SK-N-SH (cell line): ENCODE measurements around the gene RASD2. TPM values are rescaled to one million over a fixed set of nuclear protein-coding genes. Genes with fewer than 3 reads are reported as not detected.
A peak's percentile ranks its signal among the peaks of the same experiment; 100 is the strongest.

Experiments
- CTCF ChIA-PET: fragments of 300-600, 350-600 bp; formaldehyde crosslinking; extraction: SDS; loops from one replicate; lab custom pipeline; 2021; lab: Yijun Ruan, JAX
- POLR2A ChIA-PET: fragments of 350-600 bp; sonication (Branson Sonifier 250); formaldehyde crosslinking; extraction: SDS; loops from one replicate; lab custom pipeline; 2020; ENCODE audit warnings: antibody characterized with exemption, inconsistent platforms; lab: Yijun Ruan, JAX
- DNase-seq: peaks from one replicate; pipeline ENCODE4 v3.0.0; 2012
- H2AFZ ChIP-seq: fragments of 200-600 bp; sonication (generic); 2 replicates; pipeline ENCODE4 v1.8.1; 2016; ENCODE audit warnings: antibody characterized with exemption, mild to moderate bottlenecking, low read depth
- H3F3A ChIP-seq: fragments of 200-600 bp; sonication (generic); replicated peaks from 2 replicates; pipeline ENCODE3; 2016; ENCODE audit warnings: antibody characterized with exemption, mild to moderate bottlenecking; ENCODE audit not compliant: insufficient read depth
- H3K27ac ChIP-seq, 2 experiments: fragments of 200-500 bp in 1 of 2; fragments of 200-600 bp in 1 of 2; sonication (Bioruptor generic) in 1 of 2; sonication (generic), shearing (Covaris generic) in 1 of 2; 2 replicates each; pipeline versions ENCODE4 v1.5.1 to v1.6.1; 2014 to 2016; ENCODE audit warnings: low read depth in 2 of 2, inconsistent platforms in 1 of 2, low read length in 1 of 2, mild to moderate bottlenecking in 1 of 2, mixed read lengths in 1 of 2
- H3K27me3 ChIP-seq: fragments of 200-600 bp; sonication (generic), shearing (Covaris generic); 2 replicates; pipeline ENCODE4 v1.6.1; 2016; ENCODE audit warnings: mixed run types; ENCODE audit not compliant: insufficient read depth
- H3K36me3 ChIP-seq, 2 experiments: fragments of 200-500 bp in 1 of 2; fragments of 200-600 bp in 1 of 2; sonication (Bioruptor generic) in 1 of 2; sonication (generic) in 1 of 2; replicated peaks in 1 of 2; 2 replicates each; pipeline versions ENCODE3 to v1.5.1; 2014 to 2016; ENCODE audit warnings: low read length in 1 of 2, mild to moderate bottlenecking in 1 of 2; ENCODE audit not compliant: insufficient read depth in 2 of 2, control insufficient read depth in 1 of 2
- H3K4me1 ChIP-seq, 2 experiments: fragments of 200-500 bp in 1 of 2; fragments of 200-600 bp in 1 of 2; sonication (Bioruptor generic) in 1 of 2; sonication (generic), shearing (Covaris generic) in 1 of 2; 2 replicates each; pipeline versions ENCODE4 v1.5.1 to v1.6.1; 2014 to 2016; ENCODE audit warnings: low read depth in 1 of 2, low read length in 1 of 2, mixed run types in 1 of 2; ENCODE audit not compliant: insufficient read depth in 2 of 2, control insufficient read depth in 1 of 2
- H3K4me2 ChIP-seq: fragments of 200-600 bp; sonication (generic), shearing (Covaris generic); 2 replicates; pipeline ENCODE4 v1.6.1; 2017; ENCODE audit warnings: mixed run types
- H3K4me3 ChIP-seq, 2 experiments: fragments of 200-500 bp in 1 of 2; fragments of 200-600 bp in 1 of 2; sonication (Bioruptor generic) in 1 of 2; sonication (generic), shearing (Covaris generic) in 1 of 2; 2 replicates each; pipeline versions ENCODE4 v1.5.1 to v1.8.1; 2014 to 2016; ENCODE audit warnings: low read depth in 2 of 2, inconsistent platforms in 1 of 2, low read length in 1 of 2, mild to moderate bottlenecking in 1 of 2, mixed read lengths in 1 of 2, moderate library complexity in 1 of 2
- H3K79me2 ChIP-seq: fragments of 200-600 bp; sonication (generic); 2 replicates; pipeline ENCODE4 v1.8.1; 2017; ENCODE audit warnings: mild to moderate bottlenecking; ENCODE audit not compliant: insufficient read depth
- H3K9ac ChIP-seq: fragments of 200-600 bp; sonication (generic); 2 replicates; pipeline ENCODE4 v1.6.1; 2017; ENCODE audit warnings: mixed run types
- H3K9me2 ChIP-seq: fragments of 200-600 bp; sonication (generic); 2 replicates; pipeline ENCODE4 v1.6.1; 2017; ENCODE audit warnings: mixed run types
- H3K9me3 ChIP-seq: fragments of 200-600 bp; sonication (generic); 2 replicates; pipeline ENCODE4 v1.6.1; 2017; ENCODE audit warnings: mixed run types, mild to moderate bottlenecking, moderate library complexity
- H4K20me1 ChIP-seq: fragments of 200-600 bp; sonication (generic); 2 replicates; pipeline ENCODE4 v1.6.1; 2017; ENCODE audit warnings: mild to moderate bottlenecking, mixed run types; ENCODE audit not compliant: insufficient read depth
- CHD2 ChIP-seq: fragments of 150-350 bp; IDR thresholded peaks from 2 replicates; pipeline ENCODE4 v1.6.1; 2018; ENCODE audit warnings: low read length; ENCODE audit not compliant: partially characterized antibody
- ELF1 ChIP-seq: IDR thresholded peaks from 2 replicates; pipeline ENCODE4 v1.4.0; 2012
- EP300 ChIP-seq, 2 experiments: IDR thresholded peaks; 2 replicates each; pipeline versions ENCODE4 v1.4.0 to v1.6.1; 2012; ENCODE audit warnings: borderline replicate concordance in 1 of 2, low read depth in 1 of 2, low read length in 1 of 2
- EZH2phosphoT487 ChIP-seq: fragments of 200-600 bp; sonication (generic); IDR thresholded peaks from 2 replicates; pipeline ENCODE4 v1.6.1; 2017; ENCODE audit warnings: low read depth, mixed run types, mild to moderate bottlenecking, antibody characterized with exemption, moderate library complexity, borderline replicate concordance
- FOXJ3 ChIP-seq: sonication (generic); formaldehyde crosslinking; IDR thresholded peaks from 2 replicates; pipeline ENCODE4 v1.5.1; 2020; ENCODE audit warnings: mild to moderate bottlenecking, missing genetic modification reagents
- FOXM1 ChIP-seq: IDR thresholded peaks from 2 replicates; pipeline ENCODE4 v1.4.0; 2012; ENCODE audit warnings: low read depth, mild to moderate bottlenecking
- GABPA ChIP-seq: IDR thresholded peaks from 2 replicates; pipeline ENCODE4 v1.4.0; 2012; ENCODE audit warnings: low read depth, mild to moderate bottlenecking
- GATA2 ChIP-seq: sonication (generic); formaldehyde crosslinking; IDR thresholded peaks from 2 replicates; pipeline ENCODE4 v1.5.0; 2020; ENCODE audit warnings: mild to moderate bottlenecking, missing genetic modification reagents
- MAX ChIP-seq: IDR thresholded peaks from 2 replicates; pipeline ENCODE4 v1.4.0; 2012; ENCODE audit warnings: low read depth
- NFIC ChIP-seq: IDR thresholded peaks from 2 replicates; pipeline ENCODE4 v1.4.0; 2012; ENCODE audit warnings: borderline replicate concordance
- REST ChIP-seq: IDR thresholded peaks from 2 replicates; pipeline ENCODE4 v1.6.1; 2012; ENCODE audit warnings: mild to moderate bottlenecking, low read depth, low read length, moderate library complexity
- RFX5 ChIP-seq: IDR thresholded peaks from 2 replicates; pipeline ENCODE4 v1.6.1; 2012; ENCODE audit warnings: mild to moderate bottlenecking, improper control_type of control experiment, low read length
- TAF1 ChIP-seq: IDR thresholded peaks from 2 replicates; pipeline ENCODE4 v1.6.1; 2012; ENCODE audit warnings: low read depth, mild to moderate bottlenecking, low read length, moderate library complexity, borderline replicate concordance
- USF1 ChIP-seq: IDR thresholded peaks from 2 replicates; pipeline ENCODE4 v1.4.0; 2012; ENCODE audit warnings: low read depth, borderline replicate concordance
- USF2 ChIP-seq: fragments of 150-350 bp; IDR thresholded peaks from 2 replicates; pipeline ENCODE4 v1.6.1; 2017; ENCODE audit warnings: antibody characterized with exemption, low read length, low read depth, borderline replicate concordance
- WGBS: methylation state at CpG from one replicate; pipeline ENCODE4 v1.1.6; 2017; ENCODE audit warnings: low lambda C conversion rate; 5-methylcytosine and 5-hydroxymethylcytosine counted together
- polyA plus RNA-seq, 3 experiments: library from polyadenylated mRNA; depleted of rRNA; stranded (reverse); fragments of >200 nt; gene quantifications; 2 replicates each; pipeline ENCODE4 v1.2.3, GENCODE V29; 2012

Gene RASD2
- polyA plus RNA-seq, 1 of the 3 experiments (the other 2 are of a cell fraction) = 0.30 TPM

- TF ChIP-seq FOXM1 = no peak
- TF ChIP-seq NFIC = no peak
- TF ChIP-seq GABPA = no peak
- no peak for TF ChIP-seq RFX5
- TF ChIP-seq USF1 = no peak
- no peak for TF ChIP-seq EZH2phosphoT487
These were observed 14.8 kb upstream of the RASD2 start (continued) for GRCh38 chr22:35525687-35526332.

GRCh38 chr22:35526333-35526979 is 14.2 kb upstream of the RASD2 start:
- peak overlapping the region in 1 of 2 experiments; percentile 68; a peak in 2 of 4 replicates for H3K27ac ChIP-seq
- no peaks in the 10 kb centered on the region for H3K27me3 ChIP-seq
- DNase-seq = no peak
- H3K79me2 ChIP-seq = no peaks in the 10 kb centered on the region
- 93% methylated on average over 12 of the region's 12 CpGs for whole genome bisulfite sequencing
- no peak for TF ChIP-seq ELF1
- no peak for TF ChIP-seq USF2
- no peak for TF ChIP-seq FOXJ3 (CRISPR knock-in tag)
- TF ChIP-seq CHD2 = no peak
- TF ChIP-seq GATA2 (CRISPR knock-in tag) = no peak
- TF ChIP-seq EZH2phosphoT487 = no peak
- no peak for TF ChIP-seq TAF1
- no peak for TF ChIP-seq EP300 (IDR thresholded peaks at IDR 0.05; ENCODE audit: borderline replicate concordance in 1 of 2, low read depth in 1 of 2, low read length in 1 of 2)
- TF ChIP-seq MAX = no peak
- TF ChIP-seq FOXM1 = no peak
- TF ChIP-seq GABPA = no peak
- no peak for TF ChIP-seq REST
- TF ChIP-seq, all 33 proteins: peak for 0
- ChIA-PET POLR2A (no interaction called here), CTCF (interaction anchor here (1.3 to 8.6 kb wide), 4 partner anchors 12 to 96 kb away, joined by 4 to 60 read pairs (median 16); partner anchors contain the start of gene RASD2)
- H3K9me3 ChIP-seq = no peaks in the 10 kb centered on the region; the same call in 1 of the 2 replicates
- H3K4me3 ChIP-seq = no peak overlapping the region
- no peaks in the 10 kb centered on the region for H3F3A ChIP-seq
- H3K9me2 ChIP-seq = no peaks in the 10 kb centered on the region
- no peak overlapping the region for H3K9ac ChIP-seq
- no peaks in the 10 kb centered on the region for H3K36me3 ChIP-seq
- H3K4me1 ChIP-seq = peaks cover 0 to 32% of the 10 kb centered on the region in 2 experiments; a peak in 1 of 4 replicates
- H4K20me1 ChIP-seq = no peaks in the 10 kb centered on the region
- H3K4me2 ChIP-seq = no peak overlapping the region
- H2AFZ ChIP-seq = no peak overlapping the region
